Measurements from ENCODE around the gene SLC6A6.
"Not testable (repeated sequence)": the region's sequence is repeated elsewhere in the genome, so short reads cannot be mapped to it uniquely, and the experiment has no call there.

Gene SLC6A6

DNA sequence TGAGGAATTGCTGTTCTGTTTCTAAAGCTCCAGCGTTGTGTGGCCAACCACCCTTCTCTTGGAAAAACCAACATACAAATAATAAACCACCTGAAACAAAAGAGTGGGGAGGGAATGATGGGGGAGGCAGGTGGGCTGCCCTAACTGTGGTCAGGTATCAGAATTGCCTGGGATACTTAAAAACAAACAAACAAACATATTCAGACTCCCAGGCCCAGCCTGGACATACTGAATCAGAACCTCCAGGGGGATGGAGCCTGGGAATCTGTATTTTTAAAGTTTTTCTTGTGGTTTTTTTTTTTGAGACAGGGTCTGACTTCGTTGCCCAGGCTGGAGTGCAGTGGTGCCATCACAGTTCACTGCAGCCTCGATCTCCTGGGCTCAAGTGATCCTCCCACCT is 4.4 kb downstream of the SLC6A6 start:
- Histone ChIP-seq H3K4me2 (ENCODE audit: low read depth, low read length, poor library complexity, severe bottlenecking) (peak overlapping the region; percentile 87), H4K20me1 (ENCODE audit: low read depth, low read length) (peaks cover 3% of the 10 kb centered on the region; the same call in 1 of the 2 replicates)

DNA sequence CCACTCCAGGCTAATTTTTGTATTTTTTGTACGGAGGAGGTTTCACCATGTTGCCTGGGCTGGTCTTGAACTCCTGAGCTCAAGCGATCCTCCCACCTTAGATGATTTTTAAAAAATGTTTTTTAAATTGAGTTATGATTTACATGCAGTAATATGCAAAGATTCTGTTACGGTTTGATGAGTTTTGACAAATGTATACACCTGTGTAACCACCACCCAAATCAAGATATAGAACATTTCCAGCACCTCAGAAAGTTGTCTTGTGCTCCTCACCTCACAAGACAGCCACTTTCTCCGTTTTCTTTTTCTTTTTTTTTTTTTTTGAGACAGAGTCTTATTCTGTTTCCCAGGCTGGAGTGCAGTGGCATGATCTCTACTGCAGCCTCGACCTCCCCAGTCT is 4.8 kb downstream of the SLC6A6 start:
- H3K4me3 ChIP-seq (ENCODE audit: insufficient read depth, low read length, poor library complexity, severe bottlenecking) = peak overlapping the region; percentile 12
- peaks cover 6% of the 10 kb centered on the region; the same call in 1 of the 2 replicates for H4K20me1 ChIP-seq (ENCODE audit: low read depth, low read length)
- TF ChIP-seq, protein P1, sequence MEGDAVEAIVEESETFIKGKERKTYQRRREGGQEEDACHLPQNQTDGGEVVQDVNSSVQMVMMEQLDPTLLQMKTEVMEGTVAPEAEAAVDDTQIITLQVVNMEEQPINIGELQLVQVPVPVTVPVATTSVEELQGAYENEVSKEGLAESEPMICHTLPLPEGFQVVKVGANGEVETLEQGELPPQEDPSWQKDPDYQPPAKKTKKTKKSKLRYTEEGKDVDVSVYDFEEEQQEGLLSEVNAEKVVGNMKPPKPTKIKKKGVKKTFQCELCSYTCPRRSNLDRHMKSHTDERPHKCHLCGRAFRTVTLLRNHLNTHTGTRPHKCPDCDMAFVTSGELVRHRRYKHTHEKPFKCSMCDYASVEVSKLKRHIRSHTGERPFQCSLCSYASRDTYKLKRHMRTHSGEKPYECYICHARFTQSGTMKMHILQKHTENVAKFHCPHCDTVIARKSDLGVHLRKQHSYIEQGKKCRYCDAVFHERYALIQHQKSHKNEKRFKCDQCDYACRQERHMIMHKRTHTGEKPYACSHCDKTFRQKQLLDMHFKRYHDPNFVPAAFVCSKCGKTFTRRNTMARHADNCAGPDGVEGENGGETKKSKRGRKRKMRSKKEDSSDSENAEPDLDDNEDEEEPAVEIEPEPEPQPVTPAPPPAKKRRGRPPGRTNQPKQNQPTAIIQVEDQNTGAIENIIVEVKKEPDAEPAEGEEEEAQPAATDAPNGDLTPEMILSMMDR (IDR thresholded peaks at IDR 0.05; ENCODE audit: insufficient read depth, low read length, poor library complexity, severe bottlenecking) = no peak
- no peak for TF ChIP-seq EZH2phosphoT487 (conservative IDR thresholded peaks at IDR 0.05; ENCODE audit: low read length)
- peak overlapping the region; percentile 88 for H3K27ac ChIP-seq (ENCODE audit: low read depth, low read length)
- H3K79me2 ChIP-seq (ENCODE audit: insufficient read depth, low read length) = peaks cover 94% of the 10 kb centered on the region
- peaks cover 29% of the 10 kb centered on the region for H3F3A ChIP-seq (ENCODE audit: insufficient read depth)
- peak overlapping the region; percentile 80; the same call in 1 of the 2 replicates for H3K9ac ChIP-seq (ENCODE audit: low read length)
- no peaks in the 10 kb centered on the region for H3K9me3 ChIP-seq (ENCODE audit: insufficient read depth, low read length)
- H2AFZ ChIP-seq (ENCODE audit: low read depth, low read length, severe bottlenecking) = no peak overlapping the region
- H3K36me3 ChIP-seq (ENCODE audit: low read length) = no peaks in the 10 kb centered on the region
- H3K27me3 ChIP-seq (ENCODE audit: low read length) = no peaks in the 10 kb centered on the region
- peak overlapping the region; percentile 87 for H3K4me2 ChIP-seq (ENCODE audit: low read depth, low read length, poor library complexity, severe bottlenecking)
- no peaks in the 10 kb centered on the region for H3K9me2 ChIP-seq (replicated peaks; ENCODE audit: insufficient read depth, low read length)

More for the DNA sequence above, 4.4 kb downstream of the SLC6A6 start:
- Histone ChIP-seq H3F3A (ENCODE audit: insufficient read depth) (peaks cover 29% of the 10 kb centered on the region), H3K27ac (ENCODE audit: low read depth, low read length) (peak overlapping the region; percentile 88), H3K4me3 (ENCODE audit: insufficient read depth, low read length, poor library complexity, severe bottlenecking) (no peak overlapping the region), H2AFZ (ENCODE audit: low read depth, low read length, severe bottlenecking) (no peak overlapping the region), H3K9ac (ENCODE audit: low read length) (peak overlapping the region; percentile 80), H3K27me3 (ENCODE audit: low read length) (no peaks in the 10 kb centered on the region), H3K9me2 (replicated peaks; ENCODE audit: insufficient read depth, low read length) (no peaks in the 10 kb centered on the region), H3K36me3 (ENCODE audit: low read length) (no peaks in the 10 kb centered on the region), H3K9me3 (ENCODE audit: insufficient read depth, low read length) (no peaks in the 10 kb centered on the region), H3K79me2 (ENCODE audit: insufficient read depth, low read length) (peaks cover 90% of the 10 kb centered on the region)
- TF ChIP-seq, protein P1 (IDR thresholded peaks at IDR 0.05; ENCODE audit: insufficient read depth, low read length, poor library complexity, severe bottlenecking) = no peak
- no peak for TF ChIP-seq EZH2phosphoT487 (conservative IDR thresholded peaks at IDR 0.05; ENCODE audit: low read length)

DNA sequence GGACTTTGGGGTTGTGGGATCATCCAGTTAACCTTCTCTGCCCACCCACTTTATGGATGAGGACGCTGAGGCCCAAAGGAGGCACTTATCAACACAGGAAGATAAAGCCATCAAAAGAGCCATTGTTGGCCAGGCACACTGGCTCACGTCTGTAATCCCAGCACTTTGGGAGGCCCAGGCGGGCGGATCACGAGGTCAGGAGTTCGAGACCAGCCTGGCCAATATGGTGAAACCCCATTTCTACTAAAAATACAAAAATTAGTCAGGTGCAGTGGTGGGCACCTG is 7.3 kb downstream of the SLC6A6 start:
- not testable (repeated sequence) for H3K9me2 ChIP-seq (replicated peaks; ENCODE audit: insufficient read depth, low read length); H3K27ac ChIP-seq (ENCODE audit: low read depth, low read length); H3K9ac ChIP-seq (ENCODE audit: low read length); H2AFZ ChIP-seq (ENCODE audit: low read depth, low read length, severe bottlenecking); H3K27me3 ChIP-seq (ENCODE audit: low read length); H3K36me3 ChIP-seq (ENCODE audit: low read length); H3K4me2 ChIP-seq (ENCODE audit: low read depth, low read length, poor library complexity, severe bottlenecking); H3K4me3 ChIP-seq (ENCODE audit: insufficient read depth, low read length, poor library complexity, severe bottlenecking); H3K9me3 ChIP-seq (ENCODE audit: insufficient read depth, low read length)
- H3K79me2 ChIP-seq (ENCODE audit: insufficient read depth, low read length) = peaks cover 100% of the 10 kb centered on the region
- peaks cover 28% of the 10 kb centered on the region for H3F3A ChIP-seq (ENCODE audit: insufficient read depth)
- peaks cover 12% of the 10 kb centered on the region; the same call in 1 of the 2 replicates for H4K20me1 ChIP-seq (ENCODE audit: low read depth, low read length)

DNA sequence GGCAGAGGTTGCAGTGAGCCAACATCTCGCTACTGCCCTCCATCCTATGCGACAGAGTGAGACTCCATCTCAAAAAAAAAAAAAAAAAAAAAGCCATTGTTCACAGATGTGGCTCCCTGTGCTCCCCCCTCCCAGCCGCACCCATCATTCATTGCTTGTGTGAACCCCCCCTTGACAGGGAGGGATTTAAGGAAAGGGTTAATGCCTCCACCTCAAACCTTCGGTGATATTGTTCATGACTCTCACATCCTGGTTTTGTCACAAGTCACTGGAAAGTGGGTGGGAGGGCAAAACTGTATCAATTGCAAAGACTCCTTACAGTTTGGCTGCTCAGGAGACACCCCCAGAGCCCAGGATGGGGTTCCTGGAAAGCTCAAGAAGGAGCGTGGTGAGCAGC is 7.7 kb downstream of the SLC6A6 start:
- Histone ChIP-seq H3K79me2 (ENCODE audit: insufficient read depth, low read length) (peaks cover 100% of the 10 kb centered on the region), H3K9me3 (ENCODE audit: insufficient read depth, low read length) (no peaks in the 10 kb centered on the region)

More for the DNA sequence above, 7.7 kb downstream of the SLC6A6 start:
- Histone ChIP-seq H3F3A (ENCODE audit: insufficient read depth) (peaks cover 25% of the 10 kb centered on the region), H3K27ac (ENCODE audit: low read depth, low read length) (no peak overlapping the region; the same call in 1 of the 2 replicates), H3K9ac (ENCODE audit: low read length) (no peak overlapping the region), H3K27me3 (ENCODE audit: low read length) (no peaks in the 10 kb centered on the region), H4K20me1 (ENCODE audit: low read depth, low read length) (peaks cover 12% of the 10 kb centered on the region; the same call in 1 of the 2 replicates), H3K4me3 (ENCODE audit: insufficient read depth, low read length, poor library complexity, severe bottlenecking) (no peak overlapping the region), H3K36me3 (ENCODE audit: low read length) (no peaks in the 10 kb centered on the region), H2AFZ (ENCODE audit: low read depth, low read length, severe bottlenecking) (no peak overlapping the region), H3K9me2 (replicated peaks; ENCODE audit: insufficient read depth, low read length) (no peaks in the 10 kb centered on the region), H3K4me2 (ENCODE audit: low read depth, low read length, poor library complexity, severe bottlenecking) (no peak overlapping the region)
- TF ChIP-seq EZH2phosphoT487 (conservative IDR thresholded peaks at IDR 0.05; ENCODE audit: low read length) = no peak
- TF ChIP-seq, protein P1 (IDR thresholded peaks at IDR 0.05; ENCODE audit: insufficient read depth, low read length, poor library complexity, severe bottlenecking) = no peak

Measured in SU-DHL-6 (cell line).